Measurements from ENCODE around the gene ALDH1A3.

Gene ALDH1A3

GRCh38 chr15:100859970-100860828, 19.4 kb upstream of the ALDH1A3 start:
- DNase-seq: no peak

GRCh38 chr15:100860829-100861510, 18.7 kb upstream of the ALDH1A3 start:
- DNase-seq: no peak

- DNase-seq: no peak
Observed at GRCh38 chr15:100861511-100861991, 18.1 kb upstream of the ALDH1A3 start.

GRCh38 chr15:100862162-100862561, 17.5 kb upstream of the ALDH1A3 start:
- DNase-seq: no peak

- DNase-seq: no peak
Observed at GRCh38 chr15:100863075-100863795, 16.4 kb upstream of the ALDH1A3 start.

GRCh38 chr15:100863796-100864267, 15.8 kb upstream of the ALDH1A3 start:
- no peak for DNase-seq

GRCh38 chr15:100866386-100867330, 13.0 kb upstream of the ALDH1A3 start:
- no peak for DNase-seq

- no peak for DNase-seq
Observed at GRCh38 chr15:100867433-100867832, 12.2 kb upstream of the ALDH1A3 start.

GRCh38 chr15:100869151-100869999, 10.3 kb upstream of the ALDH1A3 start:
- DNase-seq: no peak

GRCh38 chr15:100873029-100873677, 6.5 kb upstream of the ALDH1A3 start:
- DNase-seq: no peak

GRCh38 chr15:100875495-100875894, 4.1 kb upstream of the ALDH1A3 start:
- DNase-seq: no peak

- no peak for DNase-seq
Observed at GRCh38 chr15:100875976-100876375, 3.7 kb upstream of the ALDH1A3 start.

- no peak for DNase-seq
Observed at GRCh38 chr15:100877551-100877950, 2.1 kb upstream of the ALDH1A3 start.

GRCh38 chr15:100878130-100878529, 1.5 kb upstream of the ALDH1A3 start:
- DNase-seq: no peak

- no peak for DNase-seq
Observed at GRCh38 chr15:100878648-100879047, 983 bp upstream of the ALDH1A3 start.

GRCh38 chr15:100879061-100879463, 569 bp upstream of the ALDH1A3 start:
- DNase-seq: no peak

- DNase-seq: no peak
Observed at GRCh38 chr15:100880139-100880896, 687 bp downstream of the ALDH1A3 start.

GRCh38 chr15:100880897-100881242, 1.2 kb downstream of the ALDH1A3 start:
- DNase-seq: no peak

- no peak for DNase-seq
Observed at GRCh38 chr15:100881573-100882336, 2.1 kb downstream of the ALDH1A3 start.
